Measurements from ENCODE around the gene SLC25A10.

Gene SLC25A10

GRCh38 chr17:81703747-81704654 is 8.1 kb upstream of the SLC25A10 start:
- H3K36me3 ChIP-seq (ENCODE audit: insufficient read depth), result peaks cover 7% of the 10 kb centered on the region; the same call in 1 of the 2 replicates

GRCh38 chr17:81705518-81706231 is 6.4 kb upstream of the SLC25A10 start:
- no peak overlapping the region for H2AFZ ChIP-seq (ENCODE audit: low read depth)
- H3K79me2 ChIP-seq (ENCODE audit: insufficient read depth, low read depth), result peaks cover 59% of the 10 kb centered on the region
- H4K20me1 ChIP-seq (ENCODE audit: insufficient read depth), result no peaks in the 10 kb centered on the region
- peaks cover 7% of the 10 kb centered on the region; the same call in 1 of the 2 replicates for H3K36me3 ChIP-seq (ENCODE audit: insufficient read depth)
- H3K4me1 ChIP-seq (ENCODE audit: low read depth, poor library complexity, severe bottlenecking), result peaks cover 35% of the 10 kb centered on the region
- H3K4me3 ChIP-seq (IDR thresholded peaks at IDR 0.05; ENCODE audit: insufficient read depth, low read depth, low read length), result no peak overlapping the region
- no peak overlapping the region; the same call in 1 of the 2 replicates for H3K4me2 ChIP-seq
- no peak for TF ChIP-seq CTCF (conservative IDR thresholded peaks at IDR 0.05; ENCODE audit: low read depth, low read length)
- H3K9ac ChIP-seq, result no peak overlapping the region
- no peaks in the 10 kb centered on the region for H3K27me3 ChIP-seq (ENCODE audit: insufficient read depth, low read depth)
- no peak overlapping the region for H3K27ac ChIP-seq

More at GRCh38 chr17:81703747-81704654, 8.1 kb upstream of the SLC25A10 start:
- no peak for TF ChIP-seq CTCF (conservative IDR thresholded peaks at IDR 0.05; ENCODE audit: low read depth, low read length)
- H3K27ac ChIP-seq, result peak overlapping the region; percentile 81
- peak overlapping the region; percentile 55 for H3K4me3 ChIP-seq (IDR thresholded peaks at IDR 0.05; ENCODE audit: insufficient read depth, low read depth, low read length)
- no peaks in the 10 kb centered on the region for H4K20me1 ChIP-seq (ENCODE audit: insufficient read depth)
- no peaks in the 10 kb centered on the region for H3K27me3 ChIP-seq (ENCODE audit: insufficient read depth, low read depth)
- peak overlapping the region; percentile 75 for H3K4me2 ChIP-seq
- H2AFZ ChIP-seq (ENCODE audit: low read depth), result peak overlapping the region; percentile 32; the same call in 1 of the 2 replicates
- peaks cover 70% of the 10 kb centered on the region for H3K79me2 ChIP-seq (ENCODE audit: insufficient read depth, low read depth)
- peaks cover 30% of the 10 kb centered on the region for H3K4me1 ChIP-seq (ENCODE audit: low read depth, poor library complexity, severe bottlenecking)
- peak overlapping the region; percentile 95 for H3K9ac ChIP-seq

GRCh38 chr17:81706232-81706611 is 5.9 kb upstream of the SLC25A10 start:
- H3K27ac ChIP-seq, result no peak overlapping the region
- no peak overlapping the region for H3K4me3 ChIP-seq (IDR thresholded peaks at IDR 0.05; ENCODE audit: insufficient read depth, low read depth, low read length)
- H2AFZ ChIP-seq (ENCODE audit: low read depth), result no peak overlapping the region
- H3K27me3 ChIP-seq (ENCODE audit: insufficient read depth, low read depth), result no peaks in the 10 kb centered on the region
- H3K36me3 ChIP-seq (ENCODE audit: insufficient read depth), result peaks cover 7% of the 10 kb centered on the region; the same call in 1 of the 2 replicates
- H4K20me1 ChIP-seq (ENCODE audit: insufficient read depth), result no peaks in the 10 kb centered on the region
- H3K79me2 ChIP-seq (ENCODE audit: insufficient read depth, low read depth), result peaks cover 53% of the 10 kb centered on the region
- H3K4me1 ChIP-seq (ENCODE audit: low read depth, poor library complexity, severe bottlenecking), result peaks cover 35% of the 10 kb centered on the region
- TF ChIP-seq CTCF (conservative IDR thresholded peaks at IDR 0.05; ENCODE audit: low read depth, low read length), result no peak
- no peak overlapping the region for H3K9ac ChIP-seq
- H3K4me2 ChIP-seq, result no peak overlapping the region

GRCh38 chr17:81706757-81707624 is 5.1 kb upstream of the SLC25A10 start:
- Histone ChIP-seq H3K79me2 (ENCODE audit: insufficient read depth, low read depth) (peaks cover 47% of the 10 kb centered on the region), H3K27me3 (ENCODE audit: insufficient read depth, low read depth) (no peaks in the 10 kb centered on the region), H3K4me3 (IDR thresholded peaks at IDR 0.05; ENCODE audit: insufficient read depth, low read depth, low read length) (no peak overlapping the region), H2AFZ (ENCODE audit: low read depth) (no peak overlapping the region), H3K9ac (no peak overlapping the region), H4K20me1 (ENCODE audit: insufficient read depth) (no peaks in the 10 kb centered on the region), H3K4me2 (no peak overlapping the region), H3K27ac (no peak overlapping the region), H3K4me1 (ENCODE audit: low read depth, poor library complexity, severe bottlenecking) (peaks cover 32% of the 10 kb centered on the region), H3K36me3 (ENCODE audit: insufficient read depth) (peaks cover 7% of the 10 kb centered on the region; the same call in 1 of the 2 replicates)
- TF ChIP-seq CTCF (conservative IDR thresholded peaks at IDR 0.05; ENCODE audit: low read depth, low read length), result no peak
